ENCODE results near the gene STEAP1.
"Not testable (repeated sequence)": the region's sequence is repeated elsewhere in the genome, so short reads cannot be mapped to it uniquely, and the experiment has no call there.

STEAP1 gene

GRCh38 chr7:90153943-90154771 is at the start of gene STEAP1:
STEAP1 (plus strand) TSS chr7:90154469; CDS start chr7:90159789, 5,320 bp downstream.
- DNase-seq (ENCODE audit: low read depth), result peak; percentile 52

- not testable (repeated sequence) for DNase-seq (ENCODE audit: low read depth)
Measured at GRCh38 chr7:90114972-90115371, 39.3 kb upstream of the STEAP1 start.

- not testable (repeated sequence) for DNase-seq (ENCODE audit: low read depth)
Measured at GRCh38 chr7:90118551-90119177, 35.6 kb upstream of the STEAP1 start.

DNA sequence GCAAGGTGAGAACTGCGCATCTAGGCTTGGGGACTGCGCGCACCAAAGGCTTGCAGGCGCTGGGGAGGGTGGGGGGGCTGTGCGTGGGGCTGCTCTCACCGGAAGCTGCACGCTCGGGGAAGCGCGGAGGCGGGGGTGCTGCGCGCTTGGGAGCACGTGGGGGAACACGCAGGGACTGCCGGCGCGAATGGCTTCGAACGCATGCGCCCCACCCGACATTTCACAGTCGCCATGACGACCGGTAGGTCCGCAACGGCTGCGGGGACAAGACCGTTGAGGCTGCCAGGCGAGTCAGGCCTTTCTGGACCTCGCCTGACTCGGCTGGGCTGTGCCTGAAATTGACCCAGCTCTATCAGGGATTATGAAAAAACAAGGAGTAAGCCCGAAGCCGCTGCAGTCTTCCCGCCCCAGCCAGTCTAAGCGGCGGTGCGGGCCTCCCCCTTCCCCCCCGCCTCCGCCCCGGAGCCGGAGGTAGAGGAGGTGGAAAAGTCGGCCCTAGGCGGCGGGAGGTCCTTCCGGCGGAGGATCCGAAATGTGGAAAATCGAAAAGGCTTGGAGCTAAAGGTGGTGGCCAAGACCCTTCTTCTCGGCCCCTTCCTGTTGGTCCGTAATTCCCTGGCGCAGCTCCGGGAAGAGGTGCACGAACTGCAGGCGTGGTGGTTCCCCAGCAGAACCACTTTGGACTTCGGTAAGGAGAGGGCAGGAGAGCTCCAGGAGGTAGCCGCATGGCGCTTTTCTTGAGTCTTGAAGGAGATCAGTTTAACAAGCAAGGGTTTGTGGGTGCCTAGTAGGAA is 34.9 kb upstream of the STEAP1 start:
- DNase-seq (ENCODE audit: low read depth), result no peak

GRCh38 chr7:90120205-90120604 is 34.1 kb upstream of the STEAP1 start:
- not testable (repeated sequence) for DNase-seq (ENCODE audit: low read depth)

DNA sequence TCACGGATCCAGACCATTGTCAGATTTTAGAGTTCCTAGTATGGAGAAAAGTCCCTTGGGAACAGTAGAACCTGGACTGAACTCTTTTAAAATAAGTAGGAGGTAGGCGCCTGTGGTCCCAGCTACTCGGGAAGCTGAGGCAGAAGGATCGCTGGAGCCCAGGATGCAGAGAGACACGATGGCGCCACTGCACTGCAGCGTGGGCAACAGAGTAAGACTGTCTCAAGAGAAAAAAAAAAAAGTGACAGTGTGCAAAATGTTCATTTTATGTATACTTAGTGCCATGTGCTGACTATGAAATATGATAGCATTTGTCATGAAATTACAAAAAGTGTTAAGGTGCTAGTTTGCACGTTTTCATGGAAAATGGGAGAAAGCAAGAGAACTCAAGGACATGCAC is 22.5 kb upstream of the STEAP1 start:
- not testable (repeated sequence) for DNase-seq (ENCODE audit: low read depth)

DNA sequence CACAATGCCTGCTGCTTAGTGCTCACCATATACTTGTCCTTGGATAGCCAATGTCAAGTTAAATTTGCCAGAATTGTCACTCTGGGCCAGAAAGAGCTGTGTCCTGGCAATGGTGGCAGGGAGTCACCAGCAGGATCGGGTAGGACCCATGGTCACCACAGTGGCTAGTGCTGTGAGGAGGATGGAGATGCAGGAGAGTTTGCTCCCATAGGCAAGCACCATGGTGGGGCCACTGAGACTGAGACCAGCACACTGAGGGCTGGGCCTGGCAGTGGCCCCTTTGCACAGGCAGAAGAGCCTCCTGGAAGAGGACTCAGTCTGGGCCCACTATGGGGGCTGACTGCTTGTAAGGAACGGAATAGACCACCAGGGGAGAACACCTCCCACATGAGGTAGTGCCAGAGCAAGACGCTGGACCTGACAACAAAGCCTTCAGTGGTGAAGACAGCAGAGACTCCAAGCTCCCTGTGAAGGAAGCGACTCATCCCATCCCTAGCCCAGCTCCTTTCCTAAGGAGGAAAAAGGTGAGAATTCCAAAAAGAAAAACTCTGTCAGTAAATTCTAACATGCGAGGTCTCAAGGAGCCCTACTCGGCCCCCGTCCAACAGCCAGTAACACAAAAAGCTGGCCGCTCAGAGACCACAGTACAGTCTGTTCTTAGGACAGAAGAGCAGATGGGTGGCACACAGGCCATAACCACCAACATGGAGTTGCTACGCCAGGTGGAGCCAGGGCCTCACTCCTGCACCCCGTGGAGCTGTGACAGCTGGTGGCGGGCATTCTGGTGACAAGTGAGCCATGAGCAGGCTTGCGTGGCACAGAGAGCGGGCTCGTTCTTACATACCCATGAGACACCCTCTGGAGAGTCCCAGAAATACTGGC is 6.9 kb upstream of the STEAP1 start:
- DNase-seq (ENCODE audit: low read depth), result not testable (repeated sequence)

DNA sequence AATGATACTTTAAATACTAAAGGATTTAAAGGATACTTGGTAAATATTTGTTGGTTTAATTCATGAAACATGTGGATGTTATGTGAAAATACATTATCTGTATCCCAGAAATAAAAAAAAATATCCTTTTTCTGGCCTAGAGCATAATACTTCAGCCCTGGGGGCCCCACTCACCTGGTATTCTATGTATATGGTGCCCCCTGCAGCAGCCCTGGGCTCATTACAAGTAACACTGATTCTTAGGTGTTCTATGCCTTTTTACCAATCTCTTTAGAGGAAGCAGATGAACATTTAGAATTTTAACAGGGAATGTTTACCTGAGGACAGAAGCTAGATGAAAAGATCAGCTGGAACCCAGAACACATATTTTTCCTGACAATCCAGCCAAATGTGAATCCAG is 4.8 kb upstream of the STEAP1 start:
- DNase-seq (ENCODE audit: low read depth), result not testable (repeated sequence)

DNA sequence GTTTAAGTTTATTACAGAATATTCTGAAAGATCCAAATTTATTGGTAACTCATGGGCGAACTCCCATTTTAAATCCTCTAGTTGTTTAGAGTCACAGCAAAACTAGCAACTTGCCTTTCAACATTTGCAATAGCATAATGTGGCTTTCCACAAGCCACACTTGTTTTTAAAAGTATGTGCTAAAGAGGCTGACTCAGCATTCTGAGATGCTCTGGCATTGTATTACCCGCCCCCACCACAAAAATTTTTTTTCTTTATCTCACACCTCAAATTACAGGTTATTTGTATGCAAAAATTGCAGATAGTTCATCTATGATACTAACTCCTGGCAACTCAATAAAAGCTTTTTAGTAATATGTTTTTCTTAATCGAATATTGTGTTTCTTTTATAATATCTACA is 2.4 kb upstream of the STEAP1 start:
- not testable (repeated sequence) for DNase-seq (ENCODE audit: low read depth)

DNA sequence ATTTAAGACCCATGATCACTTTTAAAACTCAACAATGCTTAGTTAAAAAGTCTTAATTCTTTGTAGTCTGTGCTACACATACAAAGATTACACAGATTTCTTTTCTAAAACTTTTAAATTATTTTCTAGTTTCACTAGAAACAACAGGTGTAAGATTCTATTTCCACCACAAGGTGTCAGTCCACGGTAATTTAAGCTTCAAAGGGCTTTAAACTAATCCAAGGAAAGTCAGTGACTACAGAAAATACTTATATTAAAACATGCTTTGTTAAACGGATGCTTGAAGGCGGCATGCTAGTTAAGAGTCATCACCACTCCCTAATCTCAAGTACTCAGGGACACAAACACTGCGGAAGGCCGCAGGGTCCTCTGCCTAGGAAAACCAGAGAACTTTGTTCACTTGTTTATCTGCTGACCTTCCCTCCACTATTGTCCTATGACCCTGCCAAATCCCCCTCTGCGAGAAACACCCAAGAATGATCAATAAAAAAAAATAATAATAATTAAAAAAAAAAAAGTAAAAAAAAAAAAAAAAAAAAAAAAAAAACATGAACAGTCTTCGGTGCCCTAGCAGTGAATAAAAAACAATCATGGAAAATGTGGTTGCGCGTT is 1.5 kb upstream of the STEAP1 start:
- DNase-seq (ENCODE audit: low read depth), result not testable (repeated sequence)

DNA sequence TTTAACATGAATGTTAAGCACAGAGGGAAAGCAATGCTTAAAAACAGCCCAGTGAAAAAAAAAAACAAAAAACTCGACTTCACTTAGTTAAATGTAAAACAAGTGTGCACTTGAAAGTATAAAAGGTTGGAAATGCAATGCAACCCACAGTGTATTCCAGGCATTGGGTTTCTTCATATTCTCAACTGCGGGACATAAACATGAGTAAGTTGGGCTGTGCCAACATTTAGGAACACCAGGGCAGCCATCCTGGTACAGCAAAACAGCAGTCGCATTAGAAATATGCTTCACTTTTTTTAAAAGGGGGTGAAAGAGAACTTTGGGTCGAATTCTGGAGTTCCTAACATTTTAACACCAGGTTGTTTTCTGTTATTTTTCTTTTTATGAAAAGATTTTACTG is 937 bp downstream of the STEAP1 start:
- no peak for DNase-seq (ENCODE audit: low read depth)

GRCh38 chr7:90157331-90157730 is 3.1 kb downstream of the STEAP1 start:
- not testable (repeated sequence) for DNase-seq (ENCODE audit: low read depth)

GRCh38 chr7:90157761-90158350 is 3.6 kb downstream of the STEAP1 start:
- DNase-seq (ENCODE audit: low read depth), result not testable (repeated sequence)

GRCh38 chr7:90163534-90163933 is 9.3 kb downstream of the STEAP1 start:
- DNase-seq (ENCODE audit: low read depth), result no peak

DNA sequence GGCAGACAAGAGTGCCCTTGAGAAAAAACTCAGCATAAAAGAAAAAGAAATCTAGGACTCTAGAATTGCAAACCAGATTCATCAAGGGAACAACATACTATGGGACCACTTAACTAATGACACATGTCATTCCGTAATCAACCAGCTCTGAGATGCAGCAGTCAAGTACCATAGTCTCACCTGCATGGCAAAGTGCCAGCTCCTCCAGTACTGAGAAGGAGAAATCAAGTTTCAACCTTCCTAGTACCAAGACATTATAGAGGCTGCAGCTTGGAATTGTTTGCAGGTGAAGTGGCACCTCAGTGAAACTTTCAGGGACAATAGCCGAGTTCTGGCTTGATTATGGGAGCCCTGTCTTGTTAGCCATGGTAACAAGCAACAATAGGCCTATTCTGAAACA is 11.5 kb downstream of the STEAP1 start:
- no peak for DNase-seq (ENCODE audit: low read depth)

GRCh38 chr7:90166153-90166552 is 11.9 kb downstream of the STEAP1 start:
- no peak for DNase-seq (ENCODE audit: low read depth)

DNA sequence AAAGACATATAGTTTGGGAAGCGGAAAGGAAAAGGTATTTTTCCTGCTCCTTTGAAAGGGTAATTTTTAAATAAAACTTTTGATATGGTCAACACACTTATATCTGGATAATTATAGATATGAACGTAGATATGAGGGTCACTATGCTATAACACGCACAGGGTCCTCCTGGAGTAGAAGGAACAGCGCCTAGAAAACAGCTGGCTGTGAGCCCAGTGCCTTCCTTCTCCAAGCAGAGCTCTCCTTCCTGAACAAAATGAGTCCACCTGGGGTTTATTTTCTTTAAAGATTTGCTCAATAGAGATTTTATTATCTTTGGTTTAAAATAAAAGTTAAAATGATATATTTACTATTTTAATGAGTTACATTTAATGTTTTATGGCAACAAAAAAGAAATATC is 13.1 kb downstream of the STEAP1 start:
- no peak for DNase-seq (ENCODE audit: low read depth)

DNA sequence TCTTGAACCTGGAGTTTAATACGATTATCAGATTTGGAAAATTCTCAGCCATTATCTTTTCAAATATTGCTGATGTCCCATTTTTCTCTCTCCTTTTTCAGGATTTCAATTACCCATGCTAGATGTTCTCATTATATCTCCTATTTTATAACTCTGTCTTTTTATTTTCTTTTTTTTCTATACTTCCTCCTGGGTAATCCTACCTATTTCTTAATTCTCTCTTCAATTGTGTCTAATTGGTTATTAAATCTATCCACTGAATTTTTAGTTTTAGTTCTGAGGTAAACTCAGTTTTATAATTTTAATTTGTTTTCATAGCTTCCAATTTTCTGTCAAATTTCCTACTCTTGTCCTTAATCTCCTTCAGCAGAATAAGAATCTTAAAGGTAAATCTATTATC is 15.6 kb downstream of the STEAP1 start:
- DNase-seq (ENCODE audit: low read depth), result no peak

DNA sequence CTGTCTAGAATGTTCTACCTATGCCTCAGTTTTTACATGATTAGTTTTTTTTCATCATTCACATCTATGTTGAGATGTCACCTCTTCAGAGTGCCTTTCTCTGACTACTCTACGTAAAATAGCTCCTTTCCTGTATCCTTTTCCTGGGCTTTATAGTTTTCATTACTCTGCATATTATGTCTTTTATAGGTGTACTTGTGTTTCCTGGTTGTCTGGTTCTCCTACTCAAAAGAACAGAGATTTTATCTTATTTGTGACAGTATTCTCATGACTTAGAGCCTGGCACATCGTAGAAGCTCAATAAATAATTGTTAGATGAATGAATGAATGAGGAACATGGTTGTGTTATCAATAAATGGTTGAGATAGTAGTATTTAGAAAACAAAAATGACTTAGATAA is 17.9 kb downstream of the STEAP1 start:
- DNase-seq (ENCODE audit: low read depth), result no peak

DNA sequence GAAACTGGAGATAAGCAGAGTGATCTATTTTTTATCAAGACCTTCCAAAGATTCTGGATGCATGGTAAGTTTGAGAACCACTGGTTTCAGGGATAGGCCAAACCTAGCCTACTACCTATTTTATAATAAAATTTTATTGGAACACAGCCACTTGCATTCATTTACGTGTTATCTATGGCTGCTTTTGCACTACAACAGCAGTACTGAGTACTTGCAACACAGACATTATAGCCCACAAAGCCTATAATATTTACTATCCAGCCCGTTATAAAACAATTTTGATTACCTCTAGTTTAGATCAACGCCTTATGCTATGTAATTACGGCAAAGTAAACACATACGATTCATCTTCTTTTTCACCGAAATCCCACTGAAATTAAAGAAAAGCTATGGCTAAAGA is 18.4 kb downstream of the STEAP1 start:
- DNase-seq (ENCODE audit: low read depth), result no peak

Measured in T-helper 22 cell (primary cell).